T-helper 1 cell (primary cell): ENCODE measurements around the gene GALNT2.
A peak's percentile ranks its signal among the peaks of the same experiment; 100 is the strongest.

ENCODE experiments used
- DNase-seq, 5 donors: peaks; one replicate each; pipeline ENCODE4 v3.0.0-alpha.2; 2012 to 2020

The GALNT2 gene

GRCh38 chr1:230113593-230114236, 46.7 kb downstream of the GALNT2 start:
- no peak for DNase-seq

- DNase-seq: no peak
Measured at GRCh38 chr1:230114237-230114651, 47.2 kb downstream of the GALNT2 start.

GRCh38 chr1:230117694-230118093, 50.7 kb downstream of the GALNT2 start:
- no peak for DNase-seq

- DNase-seq: no peak
Measured at GRCh38 chr1:230119340-230119739, 52.3 kb downstream of the GALNT2 start.

GRCh38 chr1:230120289-230120920, 53.4 kb downstream of the GALNT2 start:
- no peak for DNase-seq

GRCh38 chr1:230120921-230121381, 53.9 kb downstream of the GALNT2 start:
- DNase-seq: no peak

GRCh38 chr1:230121950-230122349, 54.9 kb downstream of the GALNT2 start:
- no peak for DNase-seq

- DNase-seq: no peak
Measured at GRCh38 chr1:230122366-230123279, 55.6 kb downstream of the GALNT2 start.

GRCh38 chr1:230123280-230124185, 56.5 kb downstream of the GALNT2 start:
- DNase-seq: peak in 1 of 5 donors; percentile 70

GRCh38 chr1:230124186-230125128, 57.4 kb downstream of the GALNT2 start:
- DNase-seq: peak in 1 of 5 donors; percentile 35

- no peak for DNase-seq
Measured at GRCh38 chr1:230125141-230125540, 58.1 kb downstream of the GALNT2 start.

- DNase-seq: no peak
Measured at GRCh38 chr1:230125640-230126528, 58.8 kb downstream of the GALNT2 start.

- DNase-seq: no peak
Measured at GRCh38 chr1:230126529-230127104, 59.6 kb downstream of the GALNT2 start.

GRCh38 chr1:230127105-230128054, 60.3 kb downstream of the GALNT2 start:
- DNase-seq: peak in 1 of 5 donors; percentile 73

- DNase-seq: no peak
Measured at GRCh38 chr1:230128569-230129285, 61.7 kb downstream of the GALNT2 start.

GRCh38 chr1:230129341-230129740, 62.3 kb downstream of the GALNT2 start:
- DNase-seq: no peak

- no peak for DNase-seq
Measured at GRCh38 chr1:230130172-230130944, 63.3 kb downstream of the GALNT2 start.
